Testis (tissue), 3 donors: ENCODE measurements around the gene RET. TPM values are rescaled to one million over a fixed set of nuclear protein-coding genes. Genes with fewer than 3 reads are reported as not detected.
A peak's percentile ranks its signal among the peaks of the same experiment; 100 is the strongest.

Source experiments
- DNase-seq: peaks from one replicate; pipeline ENCODE4 v3.0.0-alpha.2; 2019
- H3K27ac ChIP-seq, 2 donors: fragments of 200-600 bp; sonication (generic); one replicate each; pipeline ENCODE4 v1.5.1; 2019
- H3K27me3 ChIP-seq: fragments of 200-600 bp; sonication (generic); one replicate; pipeline ENCODE4 v1.5.1; 2019
- H3K36me3 ChIP-seq: fragments of 200-600 bp; sonication (generic); one replicate; pipeline ENCODE4 v1.5.1; 2017; ENCODE audit warnings: low read depth; ENCODE audit errors: missing control alignments
- H3K4me1 ChIP-seq: fragments of 200-600 bp; sonication (generic); one replicate; pipeline ENCODE4 v1.5.1; 2019
- H3K4me3 ChIP-seq, 2 donors: fragments of 200-600 bp; sonication (generic); one replicate each; pipeline ENCODE4 v1.5.1; 2017 to 2019
- H3K9me3 ChIP-seq: fragments of 200-600 bp; sonication (generic); one replicate; pipeline ENCODE4 v1.5.1; 2017
- CTCF ChIP-seq, 3 experiments: fragments of 450-650 bp in 2 of 3; fragments of 200-600 bp in 1 of 3; sonication (generic) in 1 of 3; IDR thresholded peaks; one replicate each; pipeline ENCODE4 v1.5.1; 2016 to 2019; ENCODE audit warnings: antibody characterized with exemption in 3 of 3, mild to moderate bottlenecking in 2 of 3, moderate library complexity in 1 of 3
- POLR2A ChIP-seq: fragments of 450-650 bp; IDR thresholded peaks from one replicate; pipeline ENCODE4 v1.6.1; 2017; ENCODE audit warnings: antibody characterized with exemption, mild to moderate bottlenecking, moderate library complexity
- WGBS, 2 donors: methylation state at CpG; one replicate each; pipeline ENCODE4 v1.1.5; 2018; 5-methylcytosine and 5-hydroxymethylcytosine counted together
- intact Hi-C: fragments of 100-400 bp; cut with DNase I; formaldehyde crosslinking; loops from one replicate; pipeline ENCODE4 v1.15.1; 2023; ENCODE audit warnings: low total_unique reads
- polyA plus RNA-seq: library from polyadenylated mRNA; stranded (reverse); fragments of 350-450 nt; fragmentation: Illumina TruSeq; extraction: RNeasy Lipid Tissue Mini Kit (QIAGEN cat#74804); gene quantifications from one replicate; pipeline ENCODE4 v1.2.3, GENCODE V29; 2014; ENCODE audit warnings: low read depth, low replicate concordance; ENCODE audit not compliant: insufficient read depth
- total RNA-seq, 2 donors: library from RNA; depleted of rRNA; stranded (reverse); fragments of >200 nt; gene quantifications; one replicate each; pipeline ENCODE4 v1.2.3, GENCODE V29; 2016

Gene RET
- total and polyA plus RNA-seq, 3 donors from 2014 or later, result 5.1 to 9.5 (median 7.3) TPM

- peak; percentile 20 for DNase-seq
- Histone ChIP-seq H3K9me3 (no peaks in the 10 kb centered on the region), H3K27ac (no peak overlapping the region), H3K27me3 (no peaks in the 10 kb centered on the region), H3K4me3 (no peak overlapping the region), H3K4me1 (no peaks in the 10 kb centered on the region), H3K36me3 (no peaks in the 10 kb centered on the region)
- WGBS, 2 donors, result 75 to 80% methylated on average over 2 to 12 of the region's 12 CpGs
- intact Hi-C loops, result no loop called here
- TF ChIP-seq CTCF (IDR thresholded peaks at IDR 0.05) (no peak), POLR2A (no peak)
Observed at GRCh38 chr10:43042503-43043341, 34.1 kb upstream of the RET start.

GRCh38 chr10:43043342-43043772 is 33.5 kb upstream of the RET start:
- TF ChIP-seq POLR2A (no peak), CTCF (IDR thresholded peaks at IDR 0.05) (no peak)
- Histone ChIP-seq H3K27me3 (no peaks in the 10 kb centered on the region), H3K9me3 (no peaks in the 10 kb centered on the region), H3K4me1 (no peaks in the 10 kb centered on the region), H3K36me3 (no peaks in the 10 kb centered on the region), H3K27ac (no peak overlapping the region), H3K4me3 (no peak overlapping the region)
- no peak for DNase-seq
- intact Hi-C loops, result no loop called here
- 80 to 84% methylated on average over 7 to 9 of the region's 9 CpGs for WGBS, 2 donors

- no peak overlapping the region for H3K27ac ChIP-seq
- no peak overlapping the region for H3K4me3 ChIP-seq
- DNase-seq, result no peak
- 73 to 83% methylated on average over 9 of the region's 9 CpGs for WGBS, 2 donors
- H3K27me3 ChIP-seq, result no peaks in the 10 kb centered on the region
- TF ChIP-seq POLR2A (no peak), CTCF (IDR thresholded peaks at IDR 0.05) (no peak)
- H3K4me1 ChIP-seq, result no peaks in the 10 kb centered on the region
- no peaks in the 10 kb centered on the region for H3K36me3 ChIP-seq
- intact Hi-C loops, result no loop called here
- no peaks in the 10 kb centered on the region for H3K9me3 ChIP-seq
Observed at GRCh38 chr10:43043773-43044447, 33.0 kb upstream of the RET start.

GRCh38 chr10:43044448-43044921 is 32.4 kb upstream of the RET start:
- 89 to 90% methylated on average over 2 to 10 of the region's 10 CpGs for WGBS, 2 donors
- no peaks in the 10 kb centered on the region for H3K27me3 ChIP-seq
- DNase-seq, result no peak
- H3K9me3 ChIP-seq, result no peaks in the 10 kb centered on the region
- TF ChIP-seq POLR2A, result no peak
- no peak for TF ChIP-seq CTCF (IDR thresholded peaks at IDR 0.05)
- no peak overlapping the region for H3K27ac ChIP-seq
- H3K4me1 ChIP-seq, result no peaks in the 10 kb centered on the region
- H3K4me3 ChIP-seq, result no peak overlapping the region
- no peaks in the 10 kb centered on the region for H3K36me3 ChIP-seq
- intact Hi-C loops, result no loop called here
